ENCODE results near the gene G2E3. TPM values are rescaled to one million over a fixed set of nuclear protein-coding genes. Genes with fewer than 3 reads are reported as not detected.

Gene G2E3
- total RNA-seq, 1 experiment from 2014 or later = 34.1 TPM

DNA sequence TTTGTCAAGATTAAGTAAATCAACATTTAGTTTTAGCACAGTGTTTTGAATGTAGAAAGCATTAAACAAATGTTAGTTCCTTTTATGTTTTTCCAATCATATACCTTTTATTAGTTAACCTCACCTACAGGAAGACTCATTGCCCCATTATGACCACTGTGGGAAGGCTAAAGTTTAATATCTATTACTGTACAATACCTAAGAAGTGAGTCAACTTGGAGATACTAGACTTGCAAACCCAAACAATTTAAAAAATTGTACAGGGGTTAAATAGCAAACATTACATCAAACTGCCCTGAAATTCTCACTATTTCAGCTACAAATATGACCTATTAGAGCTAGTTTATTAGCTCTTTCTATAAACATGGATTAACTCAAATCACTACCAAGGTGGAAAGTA lies 8.6 kb upstream of the G2E3 start:
- intact Hi-C loops (cut with micrococcal nuclease) = no loop called here
- H3K4me1 Mint-ChIP-seq (ENCODE audit: insufficient read depth, unreplicated experiment) = peaks cover 12% of the 10 kb centered on the region
- no peak overlapping the region for H3K4me3 Mint-ChIP-seq (ENCODE audit: unreplicated experiment)
- H3K27me3 Mint-ChIP-seq (ENCODE audit: insufficient read depth, unreplicated experiment) = no peaks in the 10 kb centered on the region
- ChIA-PET POLR2A (interaction anchor here (1.4 to 1.9 kb wide), 2 partner anchors 8 to 71 kb away, joined by 4 to 6 read pairs; partner anchors contain the start of genes G2E3 and SCFD1), CTCF (interaction anchor here (1.4 kb wide), 1 partner anchor 9 kb away, joined by 6 read pairs; no protein-coding TSS in a partner anchor)
- TF ChIP-seq CTCF (IDR thresholded peaks at IDR 0.05; ENCODE audit: unreplicated experiment) = no peak
- no peak for DNase-seq (ENCODE audit: unreplicated experiment)
- no peaks in the 10 kb centered on the region for H3K36me3 Mint-ChIP-seq (ENCODE audit: insufficient read depth, unreplicated experiment)
- no TSS peak for BruUV-seq (replicated peaks)
- no peaks in the 10 kb centered on the region for H3K9me3 Mint-ChIP-seq (ENCODE audit: unreplicated experiment)
- H3K27ac Mint-ChIP-seq (ENCODE audit: low read depth, unreplicated experiment) = no peak overlapping the region

GRCh38 chr14:30551460-30551859 lies 7.5 kb upstream of the G2E3 start:
- intact Hi-C loops (cut with micrococcal nuclease) = no loop called here
- Mint-ChIP-seq H3K27me3 (ENCODE audit: insufficient read depth, unreplicated experiment) (no peaks in the 10 kb centered on the region), H3K9me3 (ENCODE audit: unreplicated experiment) (no peaks in the 10 kb centered on the region), H3K27ac (ENCODE audit: low read depth, unreplicated experiment) (no peak overlapping the region), H3K4me3 (ENCODE audit: unreplicated experiment) (no peak overlapping the region), H3K4me1 (ENCODE audit: insufficient read depth, unreplicated experiment) (peaks cover 12% of the 10 kb centered on the region), H3K36me3 (ENCODE audit: insufficient read depth, unreplicated experiment) (no peaks in the 10 kb centered on the region)
- no TSS peak for BruUV-seq (replicated peaks)
- DNase-seq (ENCODE audit: unreplicated experiment) = no peak
- CTCF ChIA-PET = interaction anchor here (0.6 to 1.4 kb wide), 4 partner anchors 10 to 795 kb away, joined by 3 to 6 read pairs (median 3); no protein-coding TSS in a partner anchor
- POLR2A ChIA-PET = interaction anchor here (1.4 kb wide), 1 partner anchor 70 kb away, joined by 4 read pairs; the partner anchor contains the start of gene SCFD1
- TF ChIP-seq CTCF (IDR thresholded peaks at IDR 0.05; ENCODE audit: unreplicated experiment) = no peak

GRCh38 chr14:30553311-30553989 lies 5.5 kb upstream of the G2E3 start:
- H3K4me3 Mint-ChIP-seq (ENCODE audit: unreplicated experiment) = no peak overlapping the region
- POLR2A ChIA-PET = interaction anchor here (0.7 to 1.9 kb wide), 5 partner anchors 11 to 69 kb away, joined by 3 to 9 read pairs (median 3); partner anchors contain the start of gene SCFD1
- no peak for TF ChIP-seq CTCF (IDR thresholded peaks at IDR 0.05; ENCODE audit: unreplicated experiment)
- BruUV-seq (replicated peaks) = no TSS peak
- intact Hi-C loops (cut with micrococcal nuclease) = no loop called here
- peak overlapping the region; percentile 6 for H3K27ac Mint-ChIP-seq (ENCODE audit: low read depth, unreplicated experiment)
- no peaks in the 10 kb centered on the region for H3K9me3 Mint-ChIP-seq (ENCODE audit: unreplicated experiment)
- H3K4me1 Mint-ChIP-seq (ENCODE audit: insufficient read depth, unreplicated experiment) = peaks cover 12% of the 10 kb centered on the region
- H3K36me3 Mint-ChIP-seq (ENCODE audit: insufficient read depth, unreplicated experiment) = no peaks in the 10 kb centered on the region
- no peaks in the 10 kb centered on the region for H3K27me3 Mint-ChIP-seq (ENCODE audit: insufficient read depth, unreplicated experiment)
- DNase-seq (ENCODE audit: unreplicated experiment) = peak; percentile 24
- CTCF ChIA-PET = no interaction called here

DNA sequence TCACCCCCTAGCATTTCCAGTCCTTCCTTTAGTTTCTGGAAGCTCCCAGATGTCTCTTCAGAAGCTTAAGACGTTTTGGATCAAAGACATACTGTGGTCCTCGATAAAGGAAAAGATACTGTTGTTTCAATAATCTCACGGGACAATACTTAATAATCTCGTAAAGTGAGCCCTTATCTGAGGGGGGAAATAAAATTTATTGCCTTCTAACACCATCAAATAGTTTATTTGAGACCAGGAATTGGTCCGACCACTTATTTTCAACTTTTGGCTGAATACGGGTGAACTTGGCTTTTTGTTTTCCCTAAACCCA lies 640 bp upstream of the G2E3 start:
- no peak for DNase-seq (ENCODE audit: unreplicated experiment)
- Mint-ChIP-seq H3K27me3 (ENCODE audit: insufficient read depth, unreplicated experiment) (no peaks in the 10 kb centered on the region), H3K27ac (ENCODE audit: low read depth, unreplicated experiment) (peak overlapping the region; percentile 99), H3K36me3 (ENCODE audit: insufficient read depth, unreplicated experiment) (peaks cover 8% of the 10 kb centered on the region), H3K9me3 (ENCODE audit: unreplicated experiment) (no peaks in the 10 kb centered on the region), H3K4me1 (ENCODE audit: insufficient read depth, unreplicated experiment) (peaks cover 20% of the 10 kb centered on the region), H3K4me3 (ENCODE audit: unreplicated experiment) (peak overlapping the region; percentile 98)
- ChIA-PET CTCF (interaction anchor here (1.2 kb wide), 1 partner anchor 15 kb away, joined by 3 read pairs; no protein-coding TSS in a partner anchor), POLR2A (interaction anchor here (0.7 to 4.3 kb wide), 19 partner anchors 8 to 184 kb away, joined by 3 to 46 read pairs (median 4); partner anchors contain the start of gene SCFD1)
- intact Hi-C loops (cut with micrococcal nuclease) = loop anchor here (2.0 kb wide), 1 partner anchor 52 kb away; no protein-coding TSS in a partner anchor
- TSS peak; percentile 98 for BruUV-seq (replicated peaks)
- no peak for TF ChIP-seq CTCF (IDR thresholded peaks at IDR 0.05; ENCODE audit: unreplicated experiment)

Data from MCF 10A (cell line).